ENCODE results near the gene HCFC1R1. TPM values are rescaled to one million over a fixed set of nuclear protein-coding genes. Genes with fewer than 3 reads are reported as not detected.
"Not testable (repeated sequence)": the region's sequence is repeated elsewhere in the genome, so short reads cannot be mapped to it uniquely, and the experiment has no call there.

HCFC1R1 gene, protein sequence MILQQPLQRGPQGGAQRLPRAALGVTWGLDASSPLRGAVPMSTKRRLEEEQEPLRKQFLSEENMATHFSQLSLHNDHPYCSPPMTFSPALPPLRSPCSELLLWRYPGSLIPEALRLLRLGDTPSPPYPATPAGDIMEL
- 10 to 100 TPM; 17.2 to 37.3 (median 21.5) TPM for polyA plus RNA-seq

DNA sequence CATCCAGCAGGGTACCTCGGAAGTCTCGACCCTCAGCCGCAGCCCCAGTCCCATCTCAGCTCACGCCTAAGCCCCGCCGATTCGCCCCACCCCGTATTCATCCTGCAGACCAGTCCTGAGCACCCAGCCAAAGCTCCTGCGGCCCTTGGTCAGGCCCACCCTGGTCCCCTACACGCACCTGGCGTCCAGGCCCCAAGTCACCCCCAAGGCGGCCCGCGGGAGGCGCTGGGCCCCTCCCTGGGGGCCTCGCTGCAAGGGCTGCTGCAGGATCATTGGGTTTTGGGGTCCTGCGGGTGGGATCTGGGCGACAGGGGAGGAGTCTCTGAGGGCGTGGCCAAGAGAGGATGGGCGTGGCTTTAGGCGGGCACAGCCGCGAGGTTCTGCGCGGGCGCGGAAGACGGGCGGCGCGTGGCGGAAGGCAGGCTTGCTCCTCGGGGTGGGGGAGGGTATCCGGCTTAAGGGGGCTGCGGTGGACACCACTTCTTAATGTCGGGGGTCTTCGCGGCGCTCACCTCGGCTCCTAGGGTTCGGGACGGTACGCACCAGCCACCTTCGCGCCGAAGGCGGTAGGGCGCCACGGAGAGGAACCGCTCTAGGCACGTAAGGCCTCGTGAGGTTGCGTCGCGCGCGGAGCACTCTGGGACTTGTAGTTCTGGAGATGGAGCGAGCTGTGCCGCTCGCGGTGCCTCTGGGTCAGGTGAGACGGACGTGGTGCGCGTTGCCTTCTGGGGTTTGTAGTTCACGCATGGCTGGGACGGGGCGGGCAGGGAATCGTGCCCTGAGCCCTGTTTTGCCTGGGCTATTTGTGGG is at the start of gene HCFC1R1, which contains the start of gene THOC6:
HCFC1R1 (minus strand) TSS at position 274 of the 810 bp plus-strand sequence; CDS start at position 273, 1 bp downstream.
THOC6 (plus strand) TSS at position 367 of the 810 bp plus-strand sequence; CDS start at position 659, 292 bp downstream.
- peaks cover 3 to 11% (median 9%) of the 10 kb centered on the region in 3 donors for H3K27me3 Mint-ChIP-seq (ENCODE audit: low read depth in 3 of 3)
- peaks cover 45% of the 10 kb centered on the region in 2 donors for H3K4me1 Mint-ChIP-seq
- H3K36me3 Mint-ChIP-seq = peaks cover 3 to 15% (median 4%) of the 10 kb centered on the region in 3 donors
- DNase-seq = peak; percentile 92
- H3K27ac Mint-ChIP-seq = peak within 1 kb of the TSS; percentile 79 to 96 (median 94)
- H3K9me3 Mint-ChIP-seq = no peaks in the 10 kb centered on the region
- H3K4me3 Mint-ChIP-seq = peak within 1 kb of the TSS; percentile 86 to 94 (median 90)

DNA sequence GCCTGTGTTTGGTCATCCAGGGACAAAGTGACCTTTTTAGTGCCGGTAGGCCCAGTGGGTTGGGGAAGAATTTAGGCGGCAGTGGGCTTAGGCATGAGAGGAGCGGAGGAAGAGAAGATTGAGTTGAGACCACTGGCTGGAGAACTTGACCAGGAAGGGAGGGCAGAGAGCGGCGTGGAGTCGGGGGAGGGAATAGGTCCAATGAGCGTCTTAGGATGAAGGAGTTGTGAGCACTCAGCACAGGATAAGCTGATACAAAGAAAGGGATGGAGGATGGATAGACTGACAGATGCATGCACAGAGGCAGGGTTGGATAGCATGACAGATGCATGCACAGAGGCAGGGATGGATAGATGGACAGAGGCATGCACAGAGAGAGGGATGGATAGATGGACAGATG is 49.7 kb upstream of the HCFC1R1 start:
- Mint-ChIP-seq H3K4me3 (peak overlapping the region; percentile 69 to 88 (median 83)), H3K9me3 (peaks cover 0 to 10% (median 4%) of the 10 kb centered on the region in 6 donors), H3K36me3 (peaks cover 10 to 21% (median 18%) of the 10 kb centered on the region in 3 donors), H3K27me3 (ENCODE audit: low read depth in 3 of 3) (peaks cover 6 to 24% (median 22%) of the 10 kb centered on the region in 3 donors), H3K27ac (peak overlapping the region; percentile 90 to 97 (median 95)), H3K4me1 (peaks cover 97% of the 10 kb centered on the region in 2 donors)
- DNase-seq = no peak

DNA sequence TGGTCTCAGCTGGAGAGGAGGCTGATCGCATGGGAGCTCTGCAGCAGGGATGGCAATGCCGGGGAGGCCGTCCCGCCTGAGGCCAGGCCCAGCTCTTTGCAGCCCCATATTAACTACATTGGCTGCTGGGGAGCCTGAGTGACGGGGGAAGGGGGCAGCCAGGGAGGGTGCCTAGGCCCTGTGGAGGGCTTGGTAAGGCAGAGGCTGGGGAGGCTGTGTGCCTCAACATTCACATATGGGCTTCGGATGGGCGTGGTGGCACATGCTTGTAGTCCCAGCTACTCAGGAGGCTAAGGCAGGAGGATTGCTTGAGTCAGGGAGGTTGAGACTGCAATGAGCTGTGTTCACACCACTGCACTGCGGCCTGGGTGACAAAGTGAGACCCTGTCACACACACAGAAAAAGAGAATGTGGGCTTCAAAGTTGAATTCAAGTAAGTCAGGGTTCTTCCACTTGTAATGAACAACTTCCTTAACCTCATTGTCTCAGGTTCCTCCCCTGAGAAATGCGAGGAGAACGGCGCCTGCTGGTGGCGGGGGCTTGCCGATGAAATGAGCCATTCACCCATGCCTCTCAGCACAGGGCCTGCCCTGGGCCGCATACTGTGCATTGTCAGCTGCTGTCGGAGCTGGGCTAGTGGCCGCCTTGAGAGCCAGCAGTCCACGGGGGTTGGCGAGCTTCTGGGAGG is 49.0 kb upstream of the HCFC1R1 start:
- Mint-ChIP-seq H3K4me1 (peaks cover 97% of the 10 kb centered on the region in 2 donors), H3K4me3 (peak overlapping the region; percentile 69 to 88 (median 83)), H3K36me3 (peaks cover 7 to 17% (median 11%) of the 10 kb centered on the region in 3 donors), H3K27me3 (ENCODE audit: low read depth in 3 of 3) (peaks cover 6 to 24% (median 21%) of the 10 kb centered on the region in 3 donors), H3K27ac (peak overlapping the region; percentile 90 to 97 (median 95))
- peak; percentile 61 to 78 (median 70) for DNase-seq
- H3K9me3 Mint-ChIP-seq = not testable (repeated sequence)

DNA sequence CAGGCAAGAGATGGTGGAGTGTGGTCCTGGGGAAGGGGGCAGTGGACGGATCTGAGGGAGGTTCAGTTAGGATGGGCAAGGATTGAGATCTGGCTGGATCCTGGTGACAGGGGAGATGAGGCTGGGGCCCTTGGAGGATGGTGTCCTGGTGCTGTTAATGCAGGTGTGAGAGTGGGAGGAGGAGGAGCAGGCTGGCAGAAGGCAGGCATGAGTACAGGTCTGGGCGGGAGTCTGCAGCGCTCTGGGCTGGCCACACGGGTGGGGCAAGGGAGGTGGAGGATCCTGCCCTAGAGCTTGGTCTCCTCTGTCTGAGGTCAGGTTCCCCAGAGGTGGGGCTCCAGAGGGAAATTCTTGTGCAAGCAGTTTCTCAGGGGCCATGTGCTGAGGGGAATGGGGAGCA is 48.4 kb upstream of the HCFC1R1 start:
- H3K4me1 Mint-ChIP-seq = peaks cover 97% of the 10 kb centered on the region in 2 donors
- not testable (repeated sequence) for H3K9me3 Mint-ChIP-seq, DNase-seq
- H3K4me3 Mint-ChIP-seq = peak overlapping the region; percentile 51 to 67 (median 57)
- peak overlapping the region; percentile 86 to 94 (median 91) for H3K27ac Mint-ChIP-seq
- H3K27me3 Mint-ChIP-seq (ENCODE audit: low read depth in 3 of 3) = peaks cover 6 to 23% (median 20%) of the 10 kb centered on the region in 3 donors
- peaks cover 5 to 14% (median 13%) of the 10 kb centered on the region in 3 donors for H3K36me3 Mint-ChIP-seq

DNA sequence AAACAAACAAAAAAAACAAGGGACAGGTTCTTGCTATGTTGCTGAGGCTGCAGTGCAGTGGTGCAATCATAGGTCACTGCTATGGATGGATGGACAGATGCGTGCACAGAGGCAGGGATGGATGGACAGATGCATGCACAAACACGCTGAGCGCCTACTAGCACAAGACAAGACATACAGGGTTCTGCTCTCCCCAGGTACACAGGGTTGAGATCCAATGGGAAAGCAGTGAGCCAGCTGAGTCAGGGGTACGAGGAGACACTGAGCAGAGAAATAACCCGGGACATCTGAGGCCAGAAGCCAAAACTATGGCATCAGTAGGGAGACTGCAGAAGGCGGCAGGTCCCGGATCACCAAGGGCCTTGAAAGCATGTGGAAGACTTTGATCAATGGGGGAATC is 47.9 kb upstream of the HCFC1R1 start:
- peak overlapping the region; percentile 86 to 94 (median 91) for H3K27ac Mint-ChIP-seq
- peaks cover 0 to 16% (median 15%) of the 10 kb centered on the region in 3 donors for H3K36me3 Mint-ChIP-seq
- peaks cover 94 to 95% of the 10 kb centered on the region in 2 donors for H3K4me1 Mint-ChIP-seq
- peaks cover 4 to 20% (median 16%) of the 10 kb centered on the region in 3 donors for H3K27me3 Mint-ChIP-seq (ENCODE audit: low read depth in 3 of 3)
- no peaks in the 10 kb centered on the region for H3K9me3 Mint-ChIP-seq
- no peak for DNase-seq
- H3K4me3 Mint-ChIP-seq = peak overlapping the region; percentile 51 to 67 (median 57)

DNA sequence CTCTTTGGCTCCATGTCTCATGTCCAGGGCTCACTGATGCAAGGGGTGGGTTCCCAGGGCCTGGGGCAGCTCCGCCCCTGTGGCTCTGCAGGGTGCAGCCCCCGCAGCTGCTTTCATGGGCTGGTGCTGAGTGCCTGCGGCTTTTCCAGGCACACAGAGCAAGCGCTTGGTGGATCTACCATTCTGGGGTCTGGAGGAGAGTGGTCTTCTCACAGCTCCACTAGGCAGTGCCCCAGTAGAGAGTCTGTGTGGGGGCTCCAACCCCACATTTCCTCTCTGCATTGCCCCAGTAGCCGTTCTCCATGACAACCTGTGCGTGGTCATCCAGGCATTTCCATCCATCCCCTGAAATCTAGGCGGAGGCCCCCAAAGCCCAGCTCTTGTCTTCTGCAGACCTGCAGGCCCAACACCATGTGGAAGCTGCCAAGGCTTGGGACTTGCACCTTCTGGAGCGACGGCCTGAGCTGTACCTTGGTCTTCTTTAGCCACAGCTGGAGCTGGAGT is 46.9 kb upstream of the HCFC1R1 start:
- peak overlapping the region in 1 of 5 donors; percentile 82 for H3K4me3 Mint-ChIP-seq
- peak overlapping the region; percentile 86 to 95 (median 93) for H3K27ac Mint-ChIP-seq
- H3K36me3 Mint-ChIP-seq = peaks cover 0 to 17% (median 16%) of the 10 kb centered on the region in 3 donors
- H3K9me3 Mint-ChIP-seq = no peaks in the 10 kb centered on the region
- peaks cover 88 to 89% of the 10 kb centered on the region in 2 donors for H3K4me1 Mint-ChIP-seq
- DNase-seq = no peak
- H3K27me3 Mint-ChIP-seq (ENCODE audit: low read depth in 3 of 3) = peaks cover 4 to 19% (median 18%) of the 10 kb centered on the region in 3 donors

DNA sequence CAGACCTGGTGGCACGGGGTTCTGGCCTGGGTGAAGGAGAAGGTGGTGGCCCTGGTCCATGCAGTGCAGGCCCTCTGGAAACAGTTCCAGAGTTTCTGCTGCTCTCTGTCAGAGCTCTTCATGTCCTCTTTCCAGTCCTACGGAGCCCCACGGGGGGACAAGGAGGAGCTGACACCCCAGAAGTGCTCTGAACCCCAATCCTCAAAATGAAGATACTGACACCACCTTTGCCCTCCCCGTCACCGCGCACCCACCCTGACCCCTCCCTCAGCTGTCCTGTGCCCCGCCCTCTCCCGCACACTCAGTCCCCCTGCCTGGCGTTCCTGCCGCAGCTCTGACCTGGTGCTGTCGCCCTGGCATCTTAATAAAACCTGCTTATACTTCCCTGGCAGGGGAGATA is 45.4 kb upstream of the HCFC1R1 start:
- Mint-ChIP-seq H3K4me1 (peaks cover 81% of the 10 kb centered on the region in 2 donors), H3K27ac (peak overlapping the region; percentile 86 to 95 (median 93)), H3K4me3 (peak overlapping the region; percentile 37 to 82 (median 66)), H3K36me3 (peaks cover 0 to 19% (median 18%) of the 10 kb centered on the region in 3 donors), H3K27me3 (ENCODE audit: low read depth in 3 of 3) (peaks cover 3 to 12% (median 11%) of the 10 kb centered on the region in 3 donors)
- H3K9me3 Mint-ChIP-seq, DNase-seq: not testable (repeated sequence)

DNA sequence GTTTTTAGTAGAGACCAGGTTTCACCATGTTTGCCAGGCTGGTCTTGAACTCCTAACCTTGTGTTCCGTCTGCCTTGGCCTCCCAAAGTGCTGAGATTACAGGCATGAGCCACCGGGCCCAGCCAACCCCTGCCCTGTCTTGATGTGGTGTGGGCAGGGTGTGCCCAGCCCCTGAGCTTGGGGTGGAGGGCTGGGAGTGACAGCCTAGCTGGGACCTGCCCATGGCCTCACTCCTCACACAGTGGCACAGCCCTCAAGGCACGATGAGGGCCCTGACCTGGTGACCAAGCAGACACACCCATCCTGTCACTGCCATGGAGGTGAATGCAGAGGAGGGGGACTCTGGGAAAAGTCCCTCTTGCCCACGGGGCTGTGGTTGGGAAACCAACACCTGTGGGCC is 44.7 kb upstream of the HCFC1R1 start:
- no peak for DNase-seq
- peak overlapping the region; percentile 88 to 99 (median 93) for H3K27ac Mint-ChIP-seq
- peaks cover 2 to 9% (median 9%) of the 10 kb centered on the region in 3 donors for H3K27me3 Mint-ChIP-seq (ENCODE audit: low read depth in 3 of 3)
- H3K4me1 Mint-ChIP-seq = peaks cover 75 to 79% of the 10 kb centered on the region in 2 donors
- no peaks in the 10 kb centered on the region for H3K9me3 Mint-ChIP-seq
- peaks cover 0 to 19% (median 18%) of the 10 kb centered on the region in 3 donors for H3K36me3 Mint-ChIP-seq
- peak overlapping the region; percentile 83 to 98 (median 85) for H3K4me3 Mint-ChIP-seq

DNA sequence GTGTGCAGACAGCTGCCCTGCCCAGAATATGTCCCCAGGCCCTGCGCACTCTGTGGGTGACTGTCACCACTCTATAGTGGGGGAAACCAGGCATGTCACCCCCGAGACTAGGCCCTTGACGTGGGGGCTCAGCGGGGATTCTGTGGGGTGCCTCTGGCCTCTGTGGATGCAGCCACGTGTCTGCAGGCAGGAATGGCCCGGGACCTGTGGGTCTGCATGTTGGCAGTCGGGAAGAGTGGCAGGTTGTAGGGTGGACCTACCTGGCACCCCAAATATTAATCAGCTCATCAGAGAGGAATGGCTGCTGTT is 42.7 kb upstream of the HCFC1R1 start:
- peak overlapping the region; percentile 92 to 99 (median 94) for H3K27ac Mint-ChIP-seq
- no peaks in the 10 kb centered on the region for H3K9me3 Mint-ChIP-seq
- peaks cover 59 to 64% of the 10 kb centered on the region in 2 donors for H3K4me1 Mint-ChIP-seq
- peaks cover 0 to 19% (median 18%) of the 10 kb centered on the region in 3 donors for H3K36me3 Mint-ChIP-seq
- H3K4me3 Mint-ChIP-seq = peak overlapping the region; percentile 85 to 99 (median 93)
- peaks cover 2 to 5% (median 4%) of the 10 kb centered on the region in 3 donors for H3K27me3 Mint-ChIP-seq (ENCODE audit: low read depth in 3 of 3)
- no peak for DNase-seq

DNA sequence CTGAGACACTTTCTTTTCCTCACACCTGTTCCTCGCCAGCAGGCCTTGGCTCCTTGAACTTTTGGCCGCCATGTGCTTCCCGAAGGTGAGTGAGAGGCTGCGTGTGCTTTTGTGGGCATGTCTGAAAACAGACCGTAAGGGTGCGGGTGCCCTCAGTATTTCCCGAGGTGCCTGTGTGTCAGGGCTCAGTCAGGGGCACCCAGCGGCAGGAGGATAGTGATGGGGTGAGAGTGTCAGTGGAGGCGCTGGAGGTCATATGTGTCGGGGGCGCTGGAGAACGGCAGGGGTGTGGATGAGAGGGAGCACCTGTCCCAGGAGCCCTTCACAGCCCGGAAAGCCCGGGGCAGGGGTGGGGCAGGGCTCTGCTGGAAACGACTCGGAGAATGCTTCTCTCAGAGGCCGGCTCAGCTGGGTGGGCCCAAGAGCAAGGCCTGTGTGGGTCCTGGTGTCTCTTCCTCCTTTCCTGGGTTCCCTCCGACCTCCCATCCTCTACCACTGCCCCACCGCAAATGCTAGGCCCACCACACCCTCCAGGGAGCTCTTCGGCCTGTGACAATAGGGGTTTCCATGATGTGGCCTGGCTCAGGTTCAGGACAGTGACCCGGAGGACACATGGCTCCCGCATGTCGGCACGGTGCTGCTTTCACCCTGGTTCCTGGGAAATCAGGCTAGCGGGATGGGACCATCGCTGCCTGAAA is 42.1 kb upstream of the HCFC1R1 start:
- H3K4me1 Mint-ChIP-seq = peaks cover 54 to 59% of the 10 kb centered on the region in 2 donors
- H3K36me3 Mint-ChIP-seq = peaks cover 0 to 19% (median 18%) of the 10 kb centered on the region in 3 donors
- H3K27ac Mint-ChIP-seq = peak overlapping the region; percentile 92 to 99 (median 94)
- no peaks in the 10 kb centered on the region for H3K9me3 Mint-ChIP-seq
- H3K4me3 Mint-ChIP-seq = peak overlapping the region; percentile 85 to 99 (median 93)
- peaks cover 2 to 5% (median 4%) of the 10 kb centered on the region in 3 donors for H3K27me3 Mint-ChIP-seq (ENCODE audit: low read depth in 3 of 3)
- no peak for DNase-seq

DNA sequence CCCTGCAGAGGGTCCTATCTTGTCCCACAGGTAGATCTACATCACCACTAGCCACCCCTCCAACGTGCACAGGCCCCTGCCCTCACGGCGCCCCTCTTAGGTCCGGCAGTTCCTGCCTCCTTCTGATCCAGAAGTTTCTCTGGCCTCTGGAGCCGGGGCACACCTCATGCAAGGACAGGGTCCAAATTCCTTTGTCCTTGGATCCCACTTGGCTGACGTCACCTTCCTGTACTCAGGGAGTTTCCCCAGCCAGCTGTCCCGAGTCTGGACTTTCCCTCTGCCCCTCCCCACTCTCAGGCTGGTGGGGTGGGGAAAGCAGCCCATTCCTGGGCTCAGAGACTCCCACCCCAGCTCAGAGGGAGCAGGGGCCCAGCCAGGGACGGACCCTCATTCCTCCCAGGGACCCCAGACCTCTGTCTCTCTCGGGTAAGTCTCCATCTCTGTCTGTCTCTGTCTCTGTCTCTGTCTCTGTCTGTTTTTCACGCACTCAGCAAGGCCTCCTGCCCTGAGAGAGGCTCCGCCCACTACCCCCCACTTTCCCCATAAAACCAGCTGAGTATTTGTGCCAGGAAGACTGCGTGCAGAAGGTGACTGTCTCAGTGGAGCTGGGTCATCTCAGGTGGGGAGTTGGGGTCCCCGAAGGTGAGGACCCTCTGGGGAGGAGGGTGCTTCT is 41.5 kb upstream of the HCFC1R1 start, which contains the start of gene IL32:
IL32 (plus strand) TSS at position 572 of the 673 bp plus-strand sequence. CDS start 172 bp downstream, outside the sequence.
- peak in 1 of 3 donors; percentile 56 for DNase-seq
- Mint-ChIP-seq H3K4me3 (peak within 1 kb of the TSS; percentile 85 to 99 (median 93)), H3K4me1 (peaks cover 52 to 58% of the 10 kb centered on the region in 2 donors), H3K27me3 (ENCODE audit: low read depth in 3 of 3) (peaks cover 2 to 5% (median 4%) of the 10 kb centered on the region in 3 donors), H3K27ac (peak within 1 kb of the TSS; percentile 92 to 99 (median 94)), H3K9me3 (no peaks in the 10 kb centered on the region), H3K36me3 (peaks cover 0 to 19% (median 17%) of the 10 kb centered on the region in 3 donors)

Measured in immature natural killer cell (primary cell).